Esophagus squamous epithelium (tissue), 5 donors: ENCODE results near the gene IL33. TPM values are rescaled to one million over a fixed set of nuclear protein-coding genes. Genes with fewer than 3 reads are reported as not detected.

Experiments
- DNase-seq: peaks from one replicate; lab custom pipeline; 2025; lab: John Stamatoyannopoulos, UW
- H3K27ac ChIP-seq, 4 donors: fragments of 200-600 bp; sonication (generic); one replicate each; pipeline ENCODE4 v1.5.1; 2016 to 2019; ENCODE audit warnings: mild to moderate bottlenecking in 1 of 4
- H3K27me3 ChIP-seq, 4 donors: fragments of 200-600 bp; sonication (generic); 1 replicate in 3 of 4; 2 replicates in 1 of 4; pipeline versions ENCODE4 v1.5.1 to v1.6.0; 2017 to 2021; ENCODE audit warnings: antibody characterized with exemption in 1 of 4
- H3K36me3 ChIP-seq, 3 donors: fragments of 200-600 bp; sonication (generic); one replicate each; pipeline ENCODE4 v1.5.1; 2016 to 2019
- H3K4me1 ChIP-seq, 3 donors: fragments of 200-600 bp; sonication (generic); one replicate each; pipeline ENCODE4 v1.5.1; 2017 to 2019
- H3K4me3 ChIP-seq, 4 donors: fragments of 200-600 bp; sonication (generic); 1 replicate in 3 of 4; 2 replicates in 1 of 4; pipeline ENCODE4 v1.5.1; 2016 to 2019; ENCODE audit warnings: mild to moderate bottlenecking in 2 of 4, moderate library complexity in 1 of 4
- H3K9me3 ChIP-seq, 3 donors: fragments of 200-600 bp; sonication (generic); one replicate each; pipeline ENCODE4 v1.5.1; 2016 to 2019
- POLR2A ChIP-seq, 4 donors: fragments of 450-650 bp; IDR thresholded peaks; one replicate each; pipeline ENCODE4 v1.6.1; 2017; ENCODE audit warnings: antibody characterized with exemption in 4 of 4, mild to moderate bottlenecking in 4 of 4, moderate library complexity in 3 of 4
- WGBS, 2 donors: methylation state at CpG; one replicate each; pipeline ENCODE4 v1.1.5; 2018; 5-methylcytosine and 5-hydroxymethylcytosine counted together
- intact Hi-C: fragments of 100-400 bp; cut with DNase I; formaldehyde crosslinking; loops from one replicate; pipeline ENCODE4 v1.15.0; 2022
- total RNA-seq, 4 donors: library from RNA; depleted of rRNA; stranded (reverse); fragments of >200 nt; gene quantifications; one replicate each; pipeline ENCODE4 v1.1.0, GENCODE V29; 2016
- TF ChIP-seq, protein P1 (sequence below), 6 experiments: fragments of 450-650 bp in 4 of 6; fragments of 200-600 bp in 2 of 6; sonication (generic) in 2 of 6; IDR thresholded peaks; one replicate each; pipeline ENCODE4 v1.5.1; 2016 to 2019; ENCODE audit warnings: antibody characterized with exemption in 6 of 6, mild to moderate bottlenecking in 4 of 6, moderate library complexity in 4 of 6
- donor health status: DM: yes; HTN: yes; CAD: no.

The IL33 gene
- total RNA-seq, 4 donors from 2014 or later, result 1.9 to 34.0 (median 18.0) TPM

DNA sequence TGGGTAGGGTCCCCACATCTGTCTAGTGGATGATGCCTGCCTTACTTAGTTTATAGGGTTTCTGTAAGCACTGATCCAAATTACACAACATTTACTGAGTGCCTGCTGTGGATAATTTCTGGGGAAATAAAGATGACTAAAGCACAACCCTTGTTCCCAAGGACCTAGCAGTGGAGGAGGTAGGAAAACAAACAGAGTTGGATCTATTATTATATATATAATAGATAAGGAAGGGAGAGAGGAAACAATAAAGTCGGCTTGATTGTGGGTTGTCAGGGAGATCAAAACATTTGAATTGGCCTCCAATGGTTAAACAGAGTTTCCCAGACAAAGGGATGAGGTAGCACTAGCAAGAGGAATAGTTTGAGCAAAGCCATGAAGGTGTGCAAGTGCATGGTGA, 14.0 kb downstream of the IL33 start:
- peaks cover 8 to 67% (median 61%) of the 10 kb centered on the region in 3 donors for H3K4me1 ChIP-seq
- TF ChIP-seq, protein P1, sequence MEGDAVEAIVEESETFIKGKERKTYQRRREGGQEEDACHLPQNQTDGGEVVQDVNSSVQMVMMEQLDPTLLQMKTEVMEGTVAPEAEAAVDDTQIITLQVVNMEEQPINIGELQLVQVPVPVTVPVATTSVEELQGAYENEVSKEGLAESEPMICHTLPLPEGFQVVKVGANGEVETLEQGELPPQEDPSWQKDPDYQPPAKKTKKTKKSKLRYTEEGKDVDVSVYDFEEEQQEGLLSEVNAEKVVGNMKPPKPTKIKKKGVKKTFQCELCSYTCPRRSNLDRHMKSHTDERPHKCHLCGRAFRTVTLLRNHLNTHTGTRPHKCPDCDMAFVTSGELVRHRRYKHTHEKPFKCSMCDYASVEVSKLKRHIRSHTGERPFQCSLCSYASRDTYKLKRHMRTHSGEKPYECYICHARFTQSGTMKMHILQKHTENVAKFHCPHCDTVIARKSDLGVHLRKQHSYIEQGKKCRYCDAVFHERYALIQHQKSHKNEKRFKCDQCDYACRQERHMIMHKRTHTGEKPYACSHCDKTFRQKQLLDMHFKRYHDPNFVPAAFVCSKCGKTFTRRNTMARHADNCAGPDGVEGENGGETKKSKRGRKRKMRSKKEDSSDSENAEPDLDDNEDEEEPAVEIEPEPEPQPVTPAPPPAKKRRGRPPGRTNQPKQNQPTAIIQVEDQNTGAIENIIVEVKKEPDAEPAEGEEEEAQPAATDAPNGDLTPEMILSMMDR (IDR thresholded peaks at IDR 0.05), result no peak
- TF ChIP-seq POLR2A (IDR thresholded peaks at IDR 0.05), result no peak
- no peak for DNase-seq
- no peaks in the 10 kb centered on the region for H3K27me3 ChIP-seq
- no peaks in the 10 kb centered on the region for H3K36me3 ChIP-seq
- WGBS, 2 donors, result 16 to 29% methylated on average over 1 of the region's 1 CpG
- H3K9me3 ChIP-seq, result no peaks in the 10 kb centered on the region
- no peak overlapping the region for H3K4me3 ChIP-seq
- intact Hi-C loops, result no loop called here
- peak overlapping the region in 2 of 4 donors; percentile 19 to 26 for H3K27ac ChIP-seq

- Histone ChIP-seq H3K4me1 (peaks cover 8 to 61% (median 55%) of the 10 kb centered on the region in 3 donors), H3K36me3 (no peaks in the 10 kb centered on the region), H3K9me3 (no peaks in the 10 kb centered on the region), H3K4me3 (no peak overlapping the region), H3K27me3 (no peaks in the 10 kb centered on the region), H3K27ac (peak overlapping the region in 2 of 4 donors; percentile 11 to 19)
- no peak for DNase-seq
- TF ChIP-seq POLR2A (IDR thresholded peaks at IDR 0.05), result no peak
- TF ChIP-seq, protein P1 (IDR thresholded peaks at IDR 0.05), result no peak
- WGBS, 2 donors, result 37 to 50% methylated on average over 2 of the region's 2 CpGs
- intact Hi-C loops, result no loop called here
These were observed 14.6 kb downstream of the IL33 start for GRCh38 chr9:6230037-6230780.

GRCh38 chr9:6232336-6232945, 16.8 kb downstream of the IL33 start:
- no peak for DNase-seq
- intact Hi-C loops, result no loop called here
- H3K9me3 ChIP-seq, result no peaks in the 10 kb centered on the region
- TF ChIP-seq POLR2A (IDR thresholded peaks at IDR 0.05), result no peak
- TF ChIP-seq, protein P1 (IDR thresholded peaks at IDR 0.05), result no peak
- peaks cover 8 to 50% (median 41%) of the 10 kb centered on the region in 3 donors for H3K4me1 ChIP-seq
- no peak overlapping the region for H3K4me3 ChIP-seq
- H3K36me3 ChIP-seq, result no peaks in the 10 kb centered on the region
- peak overlapping the region in 1 of 4 donors; percentile 12 for H3K27ac ChIP-seq
- no peaks in the 10 kb centered on the region for H3K27me3 ChIP-seq

DNA sequence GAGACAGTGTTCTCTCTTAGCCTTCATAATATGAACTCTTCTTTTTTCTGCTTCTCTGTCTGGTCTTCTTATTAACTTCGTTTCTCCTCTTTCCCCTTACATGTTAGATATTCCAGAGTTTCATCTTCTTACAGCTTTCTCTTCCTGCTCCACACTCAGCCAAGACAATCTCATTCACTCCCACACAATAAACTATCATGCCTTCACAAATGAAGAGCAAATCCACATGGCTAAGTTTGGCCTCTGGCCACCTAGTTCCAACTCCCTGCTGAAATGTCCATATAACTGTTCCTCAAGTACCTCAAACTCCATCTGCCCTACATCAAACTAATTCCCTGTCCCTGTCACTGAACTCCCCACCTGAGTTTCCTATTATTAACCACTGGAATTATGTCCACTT, 18.4 kb downstream of the IL33 start:
- DNase-seq, result no peak
- Histone ChIP-seq H3K4me1 (peaks cover 8 to 50% (median 33%) of the 10 kb centered on the region in 3 donors), H3K36me3 (no peaks in the 10 kb centered on the region), H3K27me3 (no peaks in the 10 kb centered on the region), H3K27ac (no peak overlapping the region), H3K4me3 (no peak overlapping the region), H3K9me3 (no peaks in the 10 kb centered on the region)
- no peak for TF ChIP-seq POLR2A (IDR thresholded peaks at IDR 0.05)
- TF ChIP-seq, protein P1 (IDR thresholded peaks at IDR 0.05), result no peak
- intact Hi-C loops, result no loop called here
- 59 to 64% methylated on average over 1 of the region's 1 CpG for WGBS, 2 donors

DNA sequence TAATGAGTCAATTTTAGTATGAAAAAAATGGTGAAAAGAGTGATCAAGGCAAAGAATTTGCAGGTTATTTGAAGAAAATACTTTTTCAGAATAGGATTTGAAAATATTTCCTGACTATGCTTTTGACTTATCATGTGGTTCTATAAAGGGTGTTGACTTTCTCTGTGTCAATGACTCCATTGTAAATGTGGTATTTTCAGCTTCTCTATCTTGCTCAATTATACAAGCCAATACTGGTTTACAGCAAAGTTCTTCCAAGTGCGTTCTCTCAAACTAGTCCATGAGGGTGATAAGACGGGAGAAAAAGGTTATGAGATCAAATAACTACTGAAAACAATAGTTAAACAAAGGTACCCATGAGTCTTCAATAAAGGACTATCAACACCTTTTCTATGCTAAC, 21.7 kb downstream of the IL33 start:
- no peak overlapping the region for H3K27ac ChIP-seq
- no peaks in the 10 kb centered on the region for H3K9me3 ChIP-seq
- H3K36me3 ChIP-seq, result no peaks in the 10 kb centered on the region
- TF ChIP-seq, protein P1 (IDR thresholded peaks at IDR 0.05), result no peak
- no peak for TF ChIP-seq POLR2A (IDR thresholded peaks at IDR 0.05)
- no peaks in the 10 kb centered on the region for H3K27me3 ChIP-seq
- DNase-seq, result no peak
- intact Hi-C loops, result no loop called here
- peaks cover 0 to 33% (median 24%) of the 10 kb centered on the region in 3 donors for H3K4me1 ChIP-seq
- H3K4me3 ChIP-seq, result no peak overlapping the region
- 63 to 76% methylated on average over 2 of the region's 2 CpGs for WGBS, 2 donors
